NCI-H524 treated with DMSO at 0.1 percent for 48 hours (cell line): ENCODE results near the gene ICA1L.

ENCODE experiments used
- DNase-seq: peaks from one replicate; lab custom pipeline; 2025; lab: John Stamatoyannopoulos, UW

The ICA1L gene

GRCh38 chr2:202736826-202737225, 134.7 kb downstream of the ICA1L start:
- no peak for DNase-seq

GRCh38 chr2:202726070-202726469, 145.5 kb downstream of the ICA1L start:
- no peak for DNase-seq

GRCh38 chr2:202723746-202724145, 147.8 kb downstream of the ICA1L start:
- DNase-seq = no peak
